GM04504 (cell line): Measurements from ENCODE around the gene FRZB.

Source experiments
- DNase-seq: peaks from one replicate; pipeline ENCODE4 v3.0.0-alpha.2; 2012; ENCODE audit warnings: low read depth

Gene FRZB

DNA sequence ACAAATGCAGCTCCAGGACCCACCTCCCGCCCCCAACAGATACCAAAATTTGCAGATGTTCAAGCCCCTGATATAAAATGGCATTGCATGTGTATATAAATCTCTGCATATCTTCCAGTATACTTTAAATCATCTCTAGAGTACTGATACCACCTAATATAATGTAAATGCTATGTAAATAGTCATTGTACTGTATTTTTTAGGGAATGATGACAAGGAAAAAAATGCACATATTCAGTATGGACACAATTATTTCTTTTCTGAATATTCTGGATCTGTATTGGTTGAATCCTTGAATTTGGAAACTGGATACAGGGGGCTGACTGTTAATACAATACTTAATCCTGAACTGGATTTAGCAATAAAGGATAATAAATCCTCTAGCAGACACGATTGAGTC lies 67.7 kb downstream of the FRZB start:
- no peak for DNase-seq

DNA sequence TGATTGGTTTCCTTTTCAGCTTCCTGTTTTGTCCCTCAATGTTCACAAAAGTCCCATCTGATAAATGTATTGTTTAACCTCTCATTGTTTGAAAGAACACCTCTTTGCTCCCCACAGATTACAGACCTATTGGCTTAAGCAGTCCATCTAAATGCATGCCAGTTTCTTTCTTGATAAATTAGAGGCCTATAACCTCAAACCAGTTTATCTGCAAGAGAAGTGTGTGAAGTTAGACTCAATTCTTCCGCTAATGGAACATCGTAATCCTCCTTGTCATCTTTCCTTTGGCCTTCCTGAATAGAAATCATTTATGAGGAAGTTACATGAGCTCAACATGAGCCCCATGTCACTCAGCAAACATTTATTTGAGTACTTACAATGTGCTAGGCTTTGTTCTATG lies 74.0 kb downstream of the FRZB start:
- DNase-seq, result no peak

DNA sequence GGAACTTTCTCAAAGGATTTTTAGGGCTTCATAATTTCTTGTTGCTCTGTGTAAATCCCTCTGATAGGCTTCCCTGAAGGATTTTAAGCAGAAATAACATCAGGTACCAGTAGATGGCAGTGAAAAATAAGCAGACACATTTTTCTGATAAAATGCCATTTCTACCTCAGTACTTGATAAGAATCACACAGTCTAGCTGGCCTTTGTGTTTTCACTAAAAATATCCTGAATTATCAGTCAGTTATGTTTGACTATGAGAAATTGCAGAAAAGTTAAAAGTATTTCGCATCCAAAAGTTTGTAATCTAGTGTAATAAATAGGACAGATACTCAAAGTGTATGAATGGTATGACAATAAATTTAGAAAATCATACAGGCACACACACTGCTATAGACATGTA lies 81.7 kb downstream of the FRZB start:
- DNase-seq, result no peak

DNA sequence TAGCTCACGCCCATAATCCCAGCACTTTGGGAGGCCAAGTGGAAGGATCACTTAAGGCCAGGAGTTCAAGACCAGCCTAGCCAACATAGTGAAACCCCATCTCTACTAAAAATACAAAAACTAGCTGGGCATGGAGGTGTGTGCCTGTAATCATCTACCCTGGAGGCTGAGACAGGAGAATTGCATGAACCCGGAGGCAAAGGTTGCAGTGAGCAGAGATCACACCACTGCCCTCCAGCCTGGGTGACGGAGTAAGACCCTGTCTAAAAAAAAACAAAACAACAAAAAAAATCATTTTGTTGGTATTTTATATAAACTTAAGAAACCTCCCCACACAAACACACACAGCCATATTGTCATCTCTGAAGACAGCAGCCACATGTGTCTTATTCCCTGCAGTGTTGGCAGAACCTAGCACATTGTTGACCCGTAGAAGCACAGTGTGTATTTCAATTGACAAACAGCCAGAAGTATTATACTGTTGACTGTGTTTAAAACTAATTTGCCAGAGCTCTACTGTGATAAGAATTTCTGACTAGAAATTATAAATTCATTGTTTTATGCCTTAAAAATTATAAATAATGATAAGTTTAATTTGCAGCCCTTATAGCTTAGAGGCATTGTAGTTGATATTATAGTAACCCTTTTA lies 82.3 kb downstream of the FRZB start:
- DNase-seq, result no peak
